Body of pancreas (tissue), 4 donors: ENCODE data around the gene PPM1H.

ENCODE experiments used
- POLR2A ChIP-seq, 3 donors: fragments of 450-650 bp; IDR thresholded peaks; one replicate each; pipeline ENCODE4 v1.6.1; 2016; ENCODE audit warnings: antibody characterized with exemption in 3 of 3, mild to moderate bottlenecking in 2 of 3
- TF ChIP-seq, protein P1 (sequence below), 7 experiments: fragments of 450-650 bp in 4 of 7; fragments of 200-600 bp in 3 of 7; sonication (generic) in 3 of 7; IDR thresholded peaks; one replicate each; pipeline ENCODE4 v1.5.1; 2016 to 2019; ENCODE audit warnings: antibody characterized with exemption in 7 of 7

DNA sequence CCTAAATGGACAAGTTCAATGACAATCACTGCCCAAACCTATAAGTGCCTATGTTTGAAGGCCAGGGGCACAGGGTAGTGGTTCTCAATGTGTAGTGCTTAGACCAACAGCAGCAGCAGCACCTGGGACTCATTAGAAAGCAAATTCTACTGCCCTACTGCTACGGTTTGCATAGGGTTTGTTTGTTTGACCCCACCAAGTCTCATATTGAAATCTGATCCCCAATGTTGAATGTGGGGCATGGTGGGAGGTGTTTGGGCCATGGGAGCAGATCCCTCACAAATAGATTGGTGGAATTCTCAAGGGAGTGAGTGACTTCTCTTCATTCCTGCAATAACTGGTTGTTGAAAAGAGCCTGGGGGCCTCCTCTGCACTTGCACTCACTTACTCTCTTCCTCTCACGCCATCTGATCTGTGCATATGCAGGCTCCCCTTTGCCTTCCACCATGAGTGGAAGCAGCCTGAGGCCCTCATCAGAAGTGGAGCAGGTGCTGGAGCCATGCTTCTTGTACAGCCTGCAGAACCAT, 39.5 kb downstream of the PPM1H start:
- TF ChIP-seq, protein P1, sequence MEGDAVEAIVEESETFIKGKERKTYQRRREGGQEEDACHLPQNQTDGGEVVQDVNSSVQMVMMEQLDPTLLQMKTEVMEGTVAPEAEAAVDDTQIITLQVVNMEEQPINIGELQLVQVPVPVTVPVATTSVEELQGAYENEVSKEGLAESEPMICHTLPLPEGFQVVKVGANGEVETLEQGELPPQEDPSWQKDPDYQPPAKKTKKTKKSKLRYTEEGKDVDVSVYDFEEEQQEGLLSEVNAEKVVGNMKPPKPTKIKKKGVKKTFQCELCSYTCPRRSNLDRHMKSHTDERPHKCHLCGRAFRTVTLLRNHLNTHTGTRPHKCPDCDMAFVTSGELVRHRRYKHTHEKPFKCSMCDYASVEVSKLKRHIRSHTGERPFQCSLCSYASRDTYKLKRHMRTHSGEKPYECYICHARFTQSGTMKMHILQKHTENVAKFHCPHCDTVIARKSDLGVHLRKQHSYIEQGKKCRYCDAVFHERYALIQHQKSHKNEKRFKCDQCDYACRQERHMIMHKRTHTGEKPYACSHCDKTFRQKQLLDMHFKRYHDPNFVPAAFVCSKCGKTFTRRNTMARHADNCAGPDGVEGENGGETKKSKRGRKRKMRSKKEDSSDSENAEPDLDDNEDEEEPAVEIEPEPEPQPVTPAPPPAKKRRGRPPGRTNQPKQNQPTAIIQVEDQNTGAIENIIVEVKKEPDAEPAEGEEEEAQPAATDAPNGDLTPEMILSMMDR (IDR thresholded peaks at IDR 0.05), result no peak
- no peak for TF ChIP-seq POLR2A (IDR thresholded peaks at IDR 0.05)
